Measurements from ENCODE around the gene SMPD4.
"Not testable (repeated sequence)": the region's sequence is repeated elsewhere in the genome, so short reads cannot be mapped to it uniquely, and the experiment has no call there.

DNA sequence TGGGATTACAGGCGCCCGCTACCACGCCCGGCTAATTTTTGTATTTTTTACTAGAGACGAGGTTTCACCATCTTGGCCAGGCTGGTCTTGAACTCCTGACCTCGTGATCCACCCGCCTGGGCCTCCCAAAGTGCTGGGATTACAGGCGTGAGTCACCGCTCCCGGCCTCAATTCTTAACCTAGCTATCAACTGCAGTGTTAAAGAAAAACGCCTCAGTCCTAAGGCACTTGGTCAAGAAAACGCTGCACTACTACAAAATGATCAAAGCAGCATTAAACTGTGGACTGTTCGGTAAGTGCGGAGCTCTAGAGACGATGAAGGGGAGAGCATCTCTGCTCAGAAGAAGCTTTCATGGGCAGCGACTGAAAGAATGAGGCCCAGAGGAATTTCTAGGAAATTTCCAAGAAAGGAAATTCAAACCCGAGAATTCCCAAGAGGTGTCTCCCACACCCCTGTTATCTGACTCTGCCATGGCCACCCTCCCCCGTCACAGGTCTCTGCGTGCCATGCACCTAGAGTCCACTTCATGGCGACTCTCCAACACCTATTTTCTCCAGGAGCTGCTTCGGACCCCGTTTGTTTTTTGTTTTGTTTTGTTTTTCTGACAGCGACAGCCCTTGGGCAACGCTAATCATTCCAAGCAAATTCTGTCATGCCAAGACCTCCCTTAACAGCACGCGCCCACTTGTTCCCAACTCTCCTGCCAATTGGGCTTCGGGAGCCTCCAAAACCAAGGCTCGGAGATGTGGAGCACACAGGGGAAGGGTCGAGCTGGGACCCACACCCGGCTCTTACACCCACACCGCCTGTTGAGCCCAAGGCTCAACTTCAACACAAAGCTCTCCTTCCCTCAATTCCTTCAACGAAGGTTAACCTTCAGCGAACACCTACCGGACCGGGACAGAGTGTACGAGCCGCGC is 738 bp downstream of the SMPD4 start:
- TF ChIP-seq, protein P1, sequence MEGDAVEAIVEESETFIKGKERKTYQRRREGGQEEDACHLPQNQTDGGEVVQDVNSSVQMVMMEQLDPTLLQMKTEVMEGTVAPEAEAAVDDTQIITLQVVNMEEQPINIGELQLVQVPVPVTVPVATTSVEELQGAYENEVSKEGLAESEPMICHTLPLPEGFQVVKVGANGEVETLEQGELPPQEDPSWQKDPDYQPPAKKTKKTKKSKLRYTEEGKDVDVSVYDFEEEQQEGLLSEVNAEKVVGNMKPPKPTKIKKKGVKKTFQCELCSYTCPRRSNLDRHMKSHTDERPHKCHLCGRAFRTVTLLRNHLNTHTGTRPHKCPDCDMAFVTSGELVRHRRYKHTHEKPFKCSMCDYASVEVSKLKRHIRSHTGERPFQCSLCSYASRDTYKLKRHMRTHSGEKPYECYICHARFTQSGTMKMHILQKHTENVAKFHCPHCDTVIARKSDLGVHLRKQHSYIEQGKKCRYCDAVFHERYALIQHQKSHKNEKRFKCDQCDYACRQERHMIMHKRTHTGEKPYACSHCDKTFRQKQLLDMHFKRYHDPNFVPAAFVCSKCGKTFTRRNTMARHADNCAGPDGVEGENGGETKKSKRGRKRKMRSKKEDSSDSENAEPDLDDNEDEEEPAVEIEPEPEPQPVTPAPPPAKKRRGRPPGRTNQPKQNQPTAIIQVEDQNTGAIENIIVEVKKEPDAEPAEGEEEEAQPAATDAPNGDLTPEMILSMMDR (IDR thresholded peaks at IDR 0.05; ENCODE audit: low read length), result not testable (repeated sequence)
- TF ChIP-seq EZH2 (IDR thresholded peaks at IDR 0.05; ENCODE audit: borderline replicate concordance, low read length), result not testable (repeated sequence)
